Prostate gland (tissue), 2 donors: Measurements from ENCODE around the gene DESI1. TPM values are rescaled to one million over a fixed set of nuclear protein-coding genes. Genes with fewer than 3 reads are reported as not detected.

Experiments used
- DNase-seq: peaks from one replicate; pipeline ENCODE4 v3.0.0-alpha.2; 2019; ENCODE audit warnings: low spot score
- H3K27ac ChIP-seq, 2 donors: fragments of 200-600 bp; sonication (generic); 2 replicates each; pipeline ENCODE4 v1.5.1; 2017 to 2019
- H3K27me3 ChIP-seq: fragments of 200-600 bp; sonication (generic); replicated peaks from 2 replicates; pipeline ENCODE4 v1.5.1; 2019; ENCODE audit not compliant: insufficient read depth
- H3K36me3 ChIP-seq, 2 donors: fragments of 200-600 bp; sonication (generic); 1 replicate in 1 of 2; 2 replicates in 1 of 2; pipeline versions ENCODE4 v1.5.1 to v1.8.1; 2017 to 2019
- H3K4me1 ChIP-seq: fragments of 200-600 bp; sonication (generic); replicated peaks from 2 replicates; pipeline ENCODE4 v1.5.1; 2019
- H3K4me3 ChIP-seq, 2 donors: fragments of 200-600 bp; sonication (generic); 2 replicates each; pipeline ENCODE4 v1.5.1; 2017 to 2019
- H3K9me3 ChIP-seq: fragments of 200-600 bp; sonication (generic); 2 replicates; pipeline ENCODE4 v1.5.1; 2017
- CTCF ChIP-seq, 4 experiments: fragments of 200-600 bp in 2 of 4; fragments of 450-650 bp in 2 of 4; sonication (generic) in 2 of 4; IDR thresholded peaks; 1 replicate in 3 of 4; 2 replicates in 1 of 4; pipeline ENCODE4 v1.5.1; 2016 to 2019; ENCODE audit warnings: antibody characterized with exemption in 4 of 4, mild to moderate bottlenecking in 2 of 4, moderate library complexity in 2 of 4
- POLR2A ChIP-seq: fragments of 450-650 bp; IDR thresholded peaks from one replicate; pipeline ENCODE4 v1.6.1; 2016; ENCODE audit warnings: antibody characterized with exemption, mild to moderate bottlenecking
- POLR2AphosphoS5 ChIP-seq: sonication (generic); formaldehyde crosslinking; IDR thresholded peaks from one replicate; pipeline ENCODE4 v1.6.1; 2017; ENCODE audit warnings: antibody characterized with exemption
- WGBS: methylation state at CpG from one replicate; pipeline ENCODE4 v1.1.5; 2018; 5-methylcytosine and 5-hydroxymethylcytosine counted together
- intact Hi-C: fragments of 100-400 bp; cut with DNase I; formaldehyde crosslinking; loops from one replicate; pipeline ENCODE4 v1.14.2; 2022
- small RNA-seq, 2 donors: library from RNA; depleted of rRNA; stranded (forward); fragments of <200 nt; gene quantifications; one replicate each; pipeline ENCODE3, GENCODE V24; 2016
- total RNA-seq, 2 donors: library from RNA; depleted of rRNA; stranded (reverse); fragments of >200 nt; gene quantifications; one replicate each; pipeline ENCODE4 v1.1.0, GENCODE V29; 2016

DESI1 gene
- total RNA-seq, 2 donors from 2014 or later: 16.0 to 22.9 TPM

GRCh38 chr22:41551877-41552582, 68.8 kb downstream of the DESI1 start:
- Histone ChIP-seq H3K4me3 (no peak overlapping the region), H3K27ac (no peak overlapping the region), H3K27me3 (no peaks in the 10 kb centered on the region), H3K36me3 (no peaks in the 10 kb centered on the region), H3K4me1 (no peaks in the 10 kb centered on the region), H3K9me3 (no peaks in the 10 kb centered on the region)
- intact Hi-C loops: no loop called here
- 67% methylated on average over 11 of the region's 11 CpGs for WGBS
- DNase-seq: no peak
- TF ChIP-seq CTCF (IDR thresholded peaks at IDR 0.05): no peak
- no peak for TF ChIP-seq POLR2AphosphoS5
- no peak for TF ChIP-seq POLR2A

GRCh38 chr22:41550952-41551491, 69.8 kb downstream of the DESI1 start:
- no peak for DNase-seq
- Histone ChIP-seq H3K36me3 (no peaks in the 10 kb centered on the region), H3K27ac (no peak overlapping the region), H3K4me1 (no peaks in the 10 kb centered on the region), H3K4me3 (no peak overlapping the region), H3K9me3 (no peaks in the 10 kb centered on the region), H3K27me3 (no peaks in the 10 kb centered on the region)
- TF ChIP-seq CTCF (IDR thresholded peaks at IDR 0.05) (no peak), POLR2A (no peak), POLR2AphosphoS5 (no peak)
- WGBS: 89% methylated on average over 12 of the region's 12 CpGs
- intact Hi-C loops: no loop called here

GRCh38 chr22:41548830-41549211, 72.0 kb downstream of the DESI1 start:
- DNase-seq: no peak
- TF ChIP-seq POLR2AphosphoS5 (no peak), POLR2A (no peak), CTCF (IDR thresholded peaks at IDR 0.05) (no peak)
- Histone ChIP-seq H3K36me3 (no peaks in the 10 kb centered on the region), H3K4me3 (no peak overlapping the region), H3K4me1 (no peaks in the 10 kb centered on the region), H3K27me3 (no peaks in the 10 kb centered on the region), H3K27ac (no peak overlapping the region), H3K9me3 (no peaks in the 10 kb centered on the region)
- WGBS: 93% methylated on average over 5 of the region's 5 CpGs
- intact Hi-C loops: no loop called here

Small RNA genes within 50 kb of the gene (small RNA-seq; reads per million reads assigned to genes)
- gene RF00019: 0 reads per million in 2 donors

Other genes with a start within 250 kb of the DESI1 start
- gene TEF, start 239.1 kb downstream of the DESI1 start, total RNA-seq: 10 to 100 TPM; 26.2 to 51.7 TPM
- gene TOB2, start 174.2 kb downstream of the DESI1 start, total RNA-seq: 10 to 100 TPM; 56.7 to 80.8 TPM
- gene PHF5A, start 152.4 kb downstream of the DESI1 start, total RNA-seq: 10 to 100 TPM; 35.8 to 40.2 TPM
- gene ACO2, start 151.9 kb downstream of the DESI1 start, total RNA-seq: 100 to 1,000 TPM; 100 to 177 TPM
- gene POLR3H, start 76.6 kb downstream of the DESI1 start, total RNA-seq: 10 to 100 TPM; 27.8 to 29.1 TPM
- gene CSDC2, start 60.0 kb downstream of the DESI1 start, total RNA-seq: 10 to 100 TPM in 1 of 2 donors, 1 to 10 TPM in 1; 7.2 to 93.6 TPM
- 10 to 100 TPM; 49.0 to 58.6 TPM for gene PMM1, start 31.2 kb downstream of the DESI1 start, total RNA-seq
- 100 to 1,000 TPM; 247 to 254 TPM for gene XRCC6, start 252 bp upstream of the DESI1 start, total RNA-seq
- 100 to 1,000 TPM; 150 to 161 TPM for gene SNU13, start 67.8 kb upstream of the DESI1 start, total RNA-seq
- 1 to 10 TPM in 1 of 2 donors, not detected in 1; 7.4 TPM for gene MEI1, start 78.5 kb upstream of the DESI1 start, total RNA-seq
- gene CCDC134, start 179.6 kb upstream of the DESI1 start, total RNA-seq: 10 to 100 TPM; 12.0 to 20.7 TPM
- 100 to 1,000 TPM in 1 of 2 donors, 10 to 100 TPM in 1; 62.7 to 128 TPM for gene SREBF2, start 212.1 kb upstream of the DESI1 start, total RNA-seq